GM12865 (cell line): ENCODE data around the gene LLGL1.

Experiments used
- DNase-seq: peaks from one replicate; pipeline ENCODE4 v3.0.0; 2010; ENCODE audit warnings: low read depth
- H3K4me3 ChIP-seq: 2 replicates; pipeline ENCODE4 v1.5.1; 2011; ENCODE audit warnings: mild to moderate bottlenecking, low read depth, low read length, control low read depth
- TF ChIP-seq, protein P1 (sequence below): IDR thresholded peaks from 2 replicates; pipeline ENCODE4 v1.5.1; 2011; ENCODE audit warnings: low read length, control low read depth, low read depth, inconsistent platforms; ENCODE audit not compliant: insufficient read depth; ENCODE audit errors: missing control alignments

LLGL1 gene

DNA sequence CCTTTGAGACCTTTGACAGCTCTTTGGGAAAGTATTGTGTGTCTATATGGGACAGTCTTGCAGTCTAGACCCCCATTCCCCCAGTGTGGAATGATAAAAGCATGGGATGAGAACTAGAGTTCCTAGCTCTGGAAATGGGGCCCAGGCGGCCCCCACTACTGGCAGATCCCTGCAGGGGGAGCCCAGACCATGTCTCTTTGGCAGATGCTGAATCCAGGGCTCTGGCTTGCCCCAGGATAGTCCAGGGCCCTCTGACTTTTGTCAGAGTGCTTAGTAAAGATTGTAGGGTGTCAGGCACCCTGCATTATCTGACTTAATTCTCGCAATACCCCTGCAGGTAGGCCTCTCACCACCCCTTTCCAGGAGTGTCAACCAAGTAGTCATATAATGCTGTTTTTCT, 33.5 kb upstream of the LLGL1 start:
- no peak for DNase-seq
- TF ChIP-seq, protein P1, sequence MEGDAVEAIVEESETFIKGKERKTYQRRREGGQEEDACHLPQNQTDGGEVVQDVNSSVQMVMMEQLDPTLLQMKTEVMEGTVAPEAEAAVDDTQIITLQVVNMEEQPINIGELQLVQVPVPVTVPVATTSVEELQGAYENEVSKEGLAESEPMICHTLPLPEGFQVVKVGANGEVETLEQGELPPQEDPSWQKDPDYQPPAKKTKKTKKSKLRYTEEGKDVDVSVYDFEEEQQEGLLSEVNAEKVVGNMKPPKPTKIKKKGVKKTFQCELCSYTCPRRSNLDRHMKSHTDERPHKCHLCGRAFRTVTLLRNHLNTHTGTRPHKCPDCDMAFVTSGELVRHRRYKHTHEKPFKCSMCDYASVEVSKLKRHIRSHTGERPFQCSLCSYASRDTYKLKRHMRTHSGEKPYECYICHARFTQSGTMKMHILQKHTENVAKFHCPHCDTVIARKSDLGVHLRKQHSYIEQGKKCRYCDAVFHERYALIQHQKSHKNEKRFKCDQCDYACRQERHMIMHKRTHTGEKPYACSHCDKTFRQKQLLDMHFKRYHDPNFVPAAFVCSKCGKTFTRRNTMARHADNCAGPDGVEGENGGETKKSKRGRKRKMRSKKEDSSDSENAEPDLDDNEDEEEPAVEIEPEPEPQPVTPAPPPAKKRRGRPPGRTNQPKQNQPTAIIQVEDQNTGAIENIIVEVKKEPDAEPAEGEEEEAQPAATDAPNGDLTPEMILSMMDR: peak; percentile 30
- no peak overlapping the region for H3K4me3 ChIP-seq

DNA sequence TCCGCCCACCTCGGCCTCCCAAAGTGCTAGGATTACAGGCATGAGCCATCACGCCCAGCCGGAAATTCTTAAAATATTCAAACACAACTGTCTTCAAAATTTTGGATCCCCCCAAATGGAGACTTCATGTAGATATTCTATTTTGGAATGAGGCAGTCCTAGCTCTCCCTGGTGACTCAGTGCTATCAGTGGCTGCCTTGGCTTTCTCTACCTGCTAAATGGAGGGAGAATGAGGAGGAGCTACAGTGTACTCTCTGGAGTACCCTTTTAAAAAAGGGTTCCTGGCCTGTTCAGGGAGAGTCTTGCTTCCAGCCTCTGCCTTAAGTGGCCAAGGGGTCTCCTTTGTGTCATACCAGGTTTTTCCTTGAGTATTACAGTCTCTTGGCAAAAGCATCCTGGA, 31.0 kb upstream of the LLGL1 start:
- H3K4me3 ChIP-seq: no peak overlapping the region
- TF ChIP-seq, protein P1: no peak
- no peak for DNase-seq

- TF ChIP-seq, protein P1: no peak
These were observed 30.6 kb upstream of the LLGL1 start for GRCh38 chr17:18194804-18195203.

DNA sequence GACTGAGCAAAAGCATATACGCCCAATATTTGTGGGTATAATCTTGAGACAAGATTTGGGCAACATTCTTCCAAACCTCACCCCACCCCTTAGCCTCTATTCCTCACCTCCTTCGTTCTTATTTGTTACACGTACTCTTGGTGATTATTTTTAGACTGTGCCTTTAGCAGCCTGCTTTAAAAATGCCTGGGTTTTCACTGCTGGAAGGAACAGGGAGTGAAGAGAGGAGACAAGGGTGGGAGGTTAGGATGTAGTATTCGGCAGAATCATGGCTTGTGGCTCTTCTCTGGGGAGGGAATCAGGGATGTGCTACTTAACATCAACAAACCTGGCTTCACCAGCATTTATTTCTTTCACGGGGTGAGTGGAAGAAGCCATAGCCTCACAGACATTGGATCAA, 30.2 kb upstream of the LLGL1 start:
- DNase-seq: no peak
- no peak overlapping the region for H3K4me3 ChIP-seq
- TF ChIP-seq, protein P1: no peak

More at GRCh38 chr17:18194804-18195203, 30.6 kb upstream of the LLGL1 start:
- DNase-seq: no peak
- H3K4me3 ChIP-seq: no peak overlapping the region

- DNase-seq: no peak
- TF ChIP-seq, protein P1: no peak
- no peak overlapping the region for H3K4me3 ChIP-seq
These were observed 27.8 kb upstream of the LLGL1 start for GRCh38 chr17:18197535-18198194.

- no peak overlapping the region for H3K4me3 ChIP-seq
- TF ChIP-seq, protein P1: no peak
- no peak for DNase-seq
These were observed 26.9 kb upstream of the LLGL1 start for GRCh38 chr17:18198530-18198929.

- no peak for DNase-seq
- no peak overlapping the region for H3K4me3 ChIP-seq
- TF ChIP-seq, protein P1: no peak
These were observed 24.3 kb upstream of the LLGL1 start for GRCh38 chr17:18201108-18201507.
